Prostate gland (tissue), 2 donors: Measurements from ENCODE around the gene CHMP6.

ENCODE experiments used
- CTCF ChIP-seq, 4 experiments: fragments of 200-600 bp in 2 of 4; fragments of 450-650 bp in 2 of 4; sonication (generic) in 2 of 4; IDR thresholded peaks; 1 replicate in 3 of 4; 2 replicates in 1 of 4; pipeline ENCODE4 v1.5.1; 2016 to 2019; ENCODE audit warnings: antibody characterized with exemption in 4 of 4, mild to moderate bottlenecking in 2 of 4, moderate library complexity in 2 of 4
- POLR2A ChIP-seq: fragments of 450-650 bp; IDR thresholded peaks from one replicate; pipeline ENCODE4 v1.6.1; 2016; ENCODE audit warnings: antibody characterized with exemption, mild to moderate bottlenecking
- POLR2AphosphoS5 ChIP-seq: sonication (generic); formaldehyde crosslinking; IDR thresholded peaks from one replicate; pipeline ENCODE4 v1.6.1; 2017; ENCODE audit warnings: antibody characterized with exemption

DNA sequence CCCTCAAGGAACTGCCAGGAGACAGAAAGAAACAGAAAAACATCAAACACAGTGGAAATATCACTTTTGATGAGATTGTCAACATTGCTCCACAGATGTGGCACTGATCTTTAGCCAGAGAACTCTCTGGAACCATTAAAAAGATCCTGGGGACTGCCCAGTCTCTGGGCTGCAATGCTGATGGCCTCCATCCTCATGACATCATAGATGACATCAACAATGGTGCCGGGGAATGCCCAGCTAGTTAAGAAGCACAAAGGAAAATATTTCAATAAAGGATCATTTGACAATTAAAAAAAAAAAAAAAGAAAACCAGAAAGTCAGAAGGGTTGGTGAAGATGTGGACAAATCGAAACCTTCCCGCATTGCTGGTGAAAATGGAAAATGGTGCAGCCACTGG, 14.9 kb upstream of the CHMP6 start:
- TF ChIP-seq CTCF (IDR thresholded peaks at IDR 0.05) (no peak), POLR2A (no peak), POLR2AphosphoS5 (no peak)
